Gastrocnemius medialis (tissue), 4 donors: ENCODE data around the gene FCHSD2. TPM values are rescaled to one million over a fixed set of nuclear protein-coding genes. Genes with fewer than 3 reads are reported as not detected.

Experiments used
- ATAC-seq, 2 donors: fragments of 150-250 bp; one replicate each; pipeline ENCODE4 v1.9.1; 2016
- DNase-seq, 2 donors: peaks; one replicate each; pipeline ENCODE4 v3.0.0-alpha.2; 2019
- H3K27ac ChIP-seq, 4 donors: fragments of 200-600 bp; sonication (generic); 1 replicate in 1 of 4; 2 replicates in 3 of 4; pipeline ENCODE4 v1.5.1; 2016 to 2018; ENCODE audit warnings: mild to moderate bottlenecking in 2 of 4, moderate library complexity in 1 of 4
- H3K27me3 ChIP-seq, 3 donors: fragments of 200-600 bp; sonication (generic) in 2 of 3; 1 replicate in 1 of 3; 2 replicates in 2 of 3; pipeline versions ENCODE4 v1.5.1 to v1.6.0; 2016 to 2019; ENCODE audit warnings: mild to moderate bottlenecking in 1 of 3, moderate library complexity in 1 of 3
- H3K36me3 ChIP-seq, 2 donors: fragments of 200-600 bp; sonication (generic) in 1 of 2; one replicate each; pipeline ENCODE4 v1.5.1; 2017 to 2018
- H3K4me1 ChIP-seq, 2 donors: fragments of 200-600 bp; sonication (generic) in 1 of 2; one replicate each; pipeline ENCODE4 v1.5.1; 2016 to 2017; ENCODE audit warnings: mild to moderate bottlenecking in 2 of 2
- H3K4me3 ChIP-seq, 4 donors: fragments of 200-600 bp; sonication (generic) in 3 of 4; 1 replicate in 1 of 4; 2 replicates in 3 of 4; pipeline ENCODE4 v1.5.1; 2016 to 2019; ENCODE audit warnings: mild to moderate bottlenecking in 2 of 4
- H3K9me3 ChIP-seq, 3 donors: fragments of 200-600 bp; sonication (generic) in 2 of 3; 1 replicate in 1 of 3; 2 replicates in 2 of 3; pipeline ENCODE4 v1.5.1; 2016 to 2019
- POLR2A ChIP-seq, 2 donors: fragments of 450-650 bp; IDR thresholded peaks; one replicate each; pipeline ENCODE4 v1.6.1; 2017; ENCODE audit warnings: antibody characterized with exemption in 2 of 2, mild to moderate bottlenecking in 2 of 2, moderate library complexity in 2 of 2
- in situ Hi-C, 4 donors: fragments of 200-750 bp; cut with MboI; loops; one replicate each; pipeline versions ENCODE4 v1.15.0 to v1.8.0; 2017; ENCODE audit warnings: low sequenced_read_pairs in 4 of 4
- intact Hi-C: fragments of 100-400 bp; cut with DNase I; formaldehyde crosslinking; loops from one replicate; pipeline ENCODE4 v1.15.1; 2023; ENCODE audit warnings: low total_unique reads
- total RNA-seq, 4 donors: library from RNA; depleted of rRNA; stranded (reverse); fragments of >200 nt; gene quantifications; one replicate each; pipeline versions ENCODE4 v1.1.0 to v1.2.3, GENCODE V29; 2016
- TF ChIP-seq, protein P1 (sequence below), 5 experiments: fragments of 450-650 bp in 3 of 5; fragments of 200-600 bp in 2 of 5; sonication (generic) in 2 of 5; IDR thresholded peaks in 4 of 5; conservative IDR thresholded peaks in 1 of 5; 1 replicate in 4 of 5; 2 replicates in 1 of 5; pipeline ENCODE4 v1.5.1; 2016 to 2019; ENCODE audit warnings: antibody characterized with exemption in 5 of 5, mild to moderate bottlenecking in 3 of 5, moderate library complexity in 3 of 5

FCHSD2 gene
- total RNA-seq, 4 donors from 2014 or later: 5.6 to 10.0 (median 8.0) TPM

DNA sequence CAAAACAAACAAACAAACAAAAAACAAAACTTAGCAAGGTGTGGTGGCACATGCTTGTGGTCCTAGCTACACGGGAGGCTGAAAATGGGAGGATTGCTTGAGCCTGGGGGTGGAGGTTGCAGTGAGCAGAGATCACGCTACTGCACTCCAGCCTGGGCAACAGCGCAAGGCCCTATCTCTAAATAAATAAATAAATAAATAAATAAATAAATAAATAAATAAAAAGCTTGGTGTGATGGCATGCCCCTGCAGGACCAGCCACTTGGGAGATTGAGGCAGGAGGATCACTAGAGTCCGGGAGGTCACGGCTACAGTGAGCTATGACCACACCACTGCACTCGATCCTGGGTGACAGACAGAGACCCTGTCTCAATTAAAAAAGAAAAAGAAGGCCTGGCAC is 339.3 kb downstream of the FCHSD2 start:
- Histone ChIP-seq H3K4me1 (no peaks in the 10 kb centered on the region), H3K4me3 (no peak overlapping the region), H3K27me3 (no peaks in the 10 kb centered on the region), H3K27ac (no peak overlapping the region), H3K9me3 (no peaks in the 10 kb centered on the region), H3K36me3 (no peaks in the 10 kb centered on the region)
- in situ Hi-C loops (no loop called here), intact Hi-C loops (no loop called here)
- TF ChIP-seq, protein P1, sequence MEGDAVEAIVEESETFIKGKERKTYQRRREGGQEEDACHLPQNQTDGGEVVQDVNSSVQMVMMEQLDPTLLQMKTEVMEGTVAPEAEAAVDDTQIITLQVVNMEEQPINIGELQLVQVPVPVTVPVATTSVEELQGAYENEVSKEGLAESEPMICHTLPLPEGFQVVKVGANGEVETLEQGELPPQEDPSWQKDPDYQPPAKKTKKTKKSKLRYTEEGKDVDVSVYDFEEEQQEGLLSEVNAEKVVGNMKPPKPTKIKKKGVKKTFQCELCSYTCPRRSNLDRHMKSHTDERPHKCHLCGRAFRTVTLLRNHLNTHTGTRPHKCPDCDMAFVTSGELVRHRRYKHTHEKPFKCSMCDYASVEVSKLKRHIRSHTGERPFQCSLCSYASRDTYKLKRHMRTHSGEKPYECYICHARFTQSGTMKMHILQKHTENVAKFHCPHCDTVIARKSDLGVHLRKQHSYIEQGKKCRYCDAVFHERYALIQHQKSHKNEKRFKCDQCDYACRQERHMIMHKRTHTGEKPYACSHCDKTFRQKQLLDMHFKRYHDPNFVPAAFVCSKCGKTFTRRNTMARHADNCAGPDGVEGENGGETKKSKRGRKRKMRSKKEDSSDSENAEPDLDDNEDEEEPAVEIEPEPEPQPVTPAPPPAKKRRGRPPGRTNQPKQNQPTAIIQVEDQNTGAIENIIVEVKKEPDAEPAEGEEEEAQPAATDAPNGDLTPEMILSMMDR (IDR thresholded peaks at IDR 0.05 in 4 of 5, conservative IDR thresholded peaks at IDR 0.05 in 1 of 5): no peak
- no peak for TF ChIP-seq POLR2A (IDR thresholded peaks at IDR 0.05)
- ATAC-seq (no peak), DNase-seq (no peak)

DNA sequence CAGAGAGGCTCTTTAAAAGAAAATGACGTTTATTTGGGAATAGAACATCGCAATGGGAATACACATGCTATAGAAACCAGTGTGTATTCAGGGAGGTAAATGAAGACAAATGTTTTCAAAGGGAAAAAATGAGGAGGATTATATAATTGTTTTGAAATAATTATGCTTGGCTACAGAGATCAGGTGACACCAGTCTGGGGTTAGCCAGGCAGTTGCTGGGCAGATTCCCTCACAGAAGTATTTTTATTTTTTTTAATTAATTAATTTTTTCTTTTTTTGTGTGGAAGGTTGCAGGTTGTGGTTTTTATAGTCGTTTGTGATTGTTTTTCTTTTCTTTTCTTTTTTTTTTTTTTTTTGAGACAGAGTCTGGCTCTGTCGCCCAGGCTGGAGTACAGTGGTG is 342.7 kb downstream of the FCHSD2 start:
- DNase-seq (no peak), ATAC-seq (no peak)
- intact Hi-C loops (no loop called here), in situ Hi-C loops (no loop called here)
- H3K4me1 ChIP-seq: peaks cover 2 to 3% of the 10 kb centered on the region in 2 donors
- TF ChIP-seq, protein P1 (IDR thresholded peaks at IDR 0.05 in 4 of 5, conservative IDR thresholded peaks at IDR 0.05 in 1 of 5): no peak
- no peak for TF ChIP-seq POLR2A (IDR thresholded peaks at IDR 0.05)
- no peaks in the 10 kb centered on the region for H3K9me3 ChIP-seq
- no peaks in the 10 kb centered on the region for H3K36me3 ChIP-seq
- H3K4me3 ChIP-seq: no peak overlapping the region
- no peaks in the 10 kb centered on the region for H3K27me3 ChIP-seq
- H3K27ac ChIP-seq: no peak overlapping the region

DNA sequence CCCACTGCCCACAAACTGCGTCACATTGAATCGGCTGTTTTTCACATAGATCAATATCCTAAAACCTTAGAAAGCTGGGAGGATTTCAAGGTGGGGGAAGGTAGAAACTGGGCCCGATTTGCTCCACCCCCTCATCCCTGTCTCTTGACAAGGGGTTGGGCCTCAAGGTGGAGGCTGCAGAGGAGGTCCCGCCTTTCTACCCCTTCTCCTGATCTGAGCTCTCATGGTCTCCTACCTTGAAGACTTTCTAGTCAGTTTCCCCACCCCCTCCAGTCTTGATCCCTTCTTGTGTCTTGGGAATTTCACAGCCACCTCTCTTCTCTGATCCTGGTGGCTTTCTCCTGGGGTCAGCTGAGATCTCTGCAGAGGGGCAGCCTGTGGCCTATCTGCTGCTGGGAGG is 343.8 kb downstream of the FCHSD2 start:
- TF ChIP-seq, protein P1 (IDR thresholded peaks at IDR 0.05 in 4 of 5, conservative IDR thresholded peaks at IDR 0.05 in 1 of 5): no peak
- TF ChIP-seq POLR2A (IDR thresholded peaks at IDR 0.05): no peak
- in situ Hi-C loops (no loop called here), intact Hi-C loops (no loop called here)
- Histone ChIP-seq H3K4me3 (no peak overlapping the region), H3K9me3 (no peaks in the 10 kb centered on the region), H3K27me3 (no peaks in the 10 kb centered on the region), H3K36me3 (no peaks in the 10 kb centered on the region), H3K27ac (no peak overlapping the region), H3K4me1 (peaks cover 6 to 8% of the 10 kb centered on the region in 2 donors)
- DNase-seq (no peak), ATAC-seq (no peak)

DNA sequence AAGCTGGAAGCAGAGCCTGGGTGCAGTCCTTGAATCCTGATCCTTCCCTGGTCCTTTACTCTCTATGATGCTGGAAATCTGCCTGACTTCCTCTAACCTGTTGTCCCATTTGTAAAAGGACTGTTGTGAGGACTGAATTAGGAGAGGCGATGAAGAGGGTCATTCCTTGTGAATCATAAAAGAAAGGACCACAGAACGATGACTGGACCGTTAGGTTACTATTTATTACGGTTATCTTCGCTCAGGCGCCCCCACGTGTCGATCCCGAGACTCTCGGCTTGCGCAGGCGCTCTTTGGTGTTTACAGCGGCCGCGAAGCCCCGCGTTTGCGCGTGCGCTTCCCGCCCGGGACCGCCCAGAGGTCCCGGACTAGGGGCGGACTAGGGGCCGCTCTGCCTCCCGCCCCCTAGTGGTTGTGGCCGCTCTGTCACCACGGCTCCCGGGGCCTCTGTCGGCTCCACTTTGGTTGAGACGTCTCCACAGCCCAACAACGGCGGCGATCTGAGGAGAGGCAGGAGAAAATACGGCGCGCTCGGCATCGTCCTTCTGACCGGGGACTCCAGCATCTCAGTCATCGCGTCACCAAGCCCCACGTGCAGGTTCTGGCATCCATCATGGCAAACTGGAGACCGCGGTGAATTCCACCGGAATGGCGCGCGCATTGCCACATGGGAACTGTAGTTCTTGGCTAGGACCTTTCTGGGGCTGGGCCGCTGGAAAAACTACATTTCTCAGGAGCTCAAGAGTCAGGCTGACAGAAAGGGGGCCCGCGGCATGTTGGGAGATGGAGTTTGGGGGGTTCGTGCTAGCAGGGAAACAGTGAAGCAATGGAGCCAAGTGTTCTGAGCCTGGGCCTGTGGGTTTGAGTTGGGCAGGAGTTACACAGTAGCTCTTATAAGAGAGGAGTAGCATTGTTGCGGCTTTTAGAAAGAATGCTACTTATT is 348.4 kb downstream of the FCHSD2 start, which contains the start of gene STARD10:
Gene STARD10 (minus strand): TSS at position 623 of the 943 bp plus-strand sequence. CDS start 12,866 bp downstream, outside the sequence.
- no peaks in the 10 kb centered on the region for H3K36me3 ChIP-seq
- H3K4me3 ChIP-seq: peak within 1 kb of the TSS; percentile 64 to 86 (median 75)
- H3K9me3 ChIP-seq: no peaks in the 10 kb centered on the region
- peak within 1 kb of the TSS; percentile 87 to 98 (median 96) for H3K27ac ChIP-seq
- peaks cover 20 to 29% of the 10 kb centered on the region in 2 donors for H3K4me1 ChIP-seq
- peak; percentile 92 to 93 for ATAC-seq
- intact Hi-C loops: loop anchor here (1.0 kb wide), 4 partner anchors 20 to 68 kb away; partner anchors contain the start of genes ARAP1 and ATG16L2
- in situ Hi-C loops: loop anchor here in 2 of 4 donors (5.0 kb wide), 2 partner anchors 66 to 71 kb away; no protein-coding TSS in a partner anchor
- no peaks in the 10 kb centered on the region for H3K27me3 ChIP-seq
- peak in 1 of 2 donors; percentile 69 for TF ChIP-seq POLR2A (IDR thresholded peaks at IDR 0.05)
- TF ChIP-seq, protein P1 (IDR thresholded peaks at IDR 0.05 in 4 of 5, conservative IDR thresholded peaks at IDR 0.05 in 1 of 5): peak; percentile 98 to 100 (median 99)
- peak; percentile 89 to 92 for DNase-seq
